NCI-H1105 (cell line): ENCODE data around the gene DENND5B.
"Not testable (repeated sequence)": the region's sequence is repeated elsewhere in the genome, so short reads cannot be mapped to it uniquely, and the experiment has no call there.

Source experiments
- DNase-seq: peaks from one replicate; lab custom pipeline; 2025; lab: John Stamatoyannopoulos, UW

Gene DENND5B

DNA sequence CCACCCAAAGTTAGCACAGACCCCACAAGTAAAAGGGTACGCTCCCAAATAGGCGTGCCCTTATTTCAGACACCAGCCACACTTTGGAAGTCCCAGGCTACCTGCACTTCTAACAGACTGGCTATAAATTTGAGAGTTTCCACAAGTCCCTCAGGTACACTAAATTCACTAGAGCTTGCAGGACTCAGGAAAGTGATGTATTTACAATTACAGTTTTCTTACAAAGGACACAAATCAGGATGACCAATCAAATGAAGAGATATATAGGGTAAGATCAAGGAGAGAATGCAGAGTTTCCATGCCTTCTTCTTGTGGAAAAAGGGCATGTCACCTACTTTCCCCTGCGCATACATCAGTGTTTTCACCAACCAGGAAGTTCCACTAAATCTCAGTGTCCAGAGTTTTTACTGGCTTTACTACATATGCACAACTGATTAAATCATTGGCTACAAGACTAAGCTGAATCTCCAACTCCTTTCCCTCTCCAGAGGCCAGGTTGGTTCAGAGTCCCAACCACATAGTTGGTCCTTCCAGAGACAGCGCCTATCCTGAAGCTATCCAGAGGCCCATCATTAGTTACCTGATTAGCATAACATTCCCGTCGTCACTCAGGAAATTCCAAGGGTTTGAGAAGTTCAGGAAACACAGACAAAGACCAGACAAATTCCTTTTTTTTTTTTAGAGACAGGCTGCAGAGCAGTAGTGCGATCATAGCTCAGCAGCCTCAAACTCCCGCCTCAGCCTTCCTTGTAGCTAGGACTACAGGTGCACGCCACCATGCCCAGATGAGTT is 84.2 kb downstream of the DENND5B start:
- no peak for DNase-seq

DNA sequence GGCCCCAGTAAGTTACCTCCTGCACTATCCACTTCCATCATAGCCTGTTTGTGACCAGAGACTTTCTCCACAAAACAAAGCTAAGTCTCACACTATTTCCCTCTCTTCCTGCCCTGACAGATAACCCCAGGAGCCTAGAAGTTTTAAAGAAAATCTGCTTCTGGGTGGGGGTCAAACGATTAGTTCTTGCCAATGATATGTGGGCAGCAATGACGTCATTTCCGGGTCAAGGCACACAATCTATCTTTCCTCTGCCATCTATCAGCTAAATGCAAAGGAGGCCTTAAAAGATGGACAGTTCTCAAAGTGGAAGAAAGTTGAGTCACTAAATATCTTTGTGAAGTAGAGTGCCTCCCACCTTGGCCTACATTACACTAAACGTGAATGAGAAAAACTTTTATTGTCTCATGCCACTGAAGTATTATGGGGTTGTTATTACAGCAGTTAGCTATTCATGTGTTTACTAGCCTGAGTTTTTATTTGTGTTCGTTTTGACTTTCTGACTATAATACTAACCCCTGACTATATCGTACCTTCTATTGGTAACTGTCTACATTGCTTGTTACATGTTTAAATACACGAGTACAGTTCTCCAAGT is 86.2 kb downstream of the DENND5B start:
- no peak for DNase-seq

DNA sequence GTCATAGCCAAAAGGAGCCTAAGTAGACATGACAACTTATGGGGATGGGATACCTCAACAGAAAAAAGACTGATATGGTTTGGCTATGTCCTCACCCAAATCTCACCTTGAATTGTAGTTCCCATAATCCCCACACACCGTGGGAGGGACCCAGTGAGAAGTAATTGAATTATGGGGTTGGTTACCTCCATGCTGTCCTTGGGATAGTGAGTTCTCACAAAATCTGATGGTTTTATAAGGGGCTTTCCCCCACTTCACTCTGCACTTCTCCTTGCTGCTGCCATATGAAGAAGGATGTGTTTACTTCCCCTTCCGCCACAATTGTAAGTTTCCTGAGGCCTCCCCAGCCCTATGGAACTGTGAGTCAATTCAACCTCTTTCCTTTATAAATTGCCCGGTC is 89.9 kb downstream of the DENND5B start:
- DNase-seq = not testable (repeated sequence)

DNA sequence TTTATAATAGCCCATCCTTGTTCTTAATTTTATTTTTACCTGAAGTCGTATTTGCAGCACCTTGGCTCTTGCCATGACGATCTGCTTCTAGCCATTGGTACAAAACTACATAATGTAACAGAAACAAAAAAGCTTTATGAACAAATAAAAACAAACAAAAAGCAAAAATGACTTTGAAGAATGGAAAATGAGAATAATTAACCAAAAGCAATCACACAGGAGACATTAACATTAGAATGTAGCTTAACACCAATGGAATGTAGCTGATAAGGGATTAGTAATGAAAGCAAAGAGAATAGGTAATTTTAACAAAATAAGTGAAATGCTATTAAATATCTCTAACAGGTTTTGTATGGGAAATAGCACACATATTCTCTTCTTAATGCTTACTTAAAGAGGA is 91.4 kb downstream of the DENND5B start:
- DNase-seq = no peak

DNA sequence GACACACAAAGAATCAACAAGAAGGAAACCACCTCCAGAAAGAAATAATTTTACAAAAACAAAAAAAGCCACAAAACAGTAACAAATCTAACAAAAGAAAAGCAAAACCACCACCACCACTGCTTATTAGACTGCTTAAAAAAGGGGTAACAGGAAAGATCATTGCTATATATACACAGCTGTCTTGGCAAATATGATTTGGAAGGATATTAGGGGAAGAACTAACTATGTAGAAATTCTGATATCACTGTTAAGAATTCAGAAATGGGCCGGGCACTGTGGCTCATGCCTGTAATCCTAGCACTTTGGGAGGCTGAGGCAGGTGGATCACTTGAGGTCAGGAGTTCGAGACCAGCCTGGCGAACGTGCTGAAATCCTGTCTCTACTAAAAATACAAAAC is 92.5 kb downstream of the DENND5B start:
- no peak for DNase-seq

DNA sequence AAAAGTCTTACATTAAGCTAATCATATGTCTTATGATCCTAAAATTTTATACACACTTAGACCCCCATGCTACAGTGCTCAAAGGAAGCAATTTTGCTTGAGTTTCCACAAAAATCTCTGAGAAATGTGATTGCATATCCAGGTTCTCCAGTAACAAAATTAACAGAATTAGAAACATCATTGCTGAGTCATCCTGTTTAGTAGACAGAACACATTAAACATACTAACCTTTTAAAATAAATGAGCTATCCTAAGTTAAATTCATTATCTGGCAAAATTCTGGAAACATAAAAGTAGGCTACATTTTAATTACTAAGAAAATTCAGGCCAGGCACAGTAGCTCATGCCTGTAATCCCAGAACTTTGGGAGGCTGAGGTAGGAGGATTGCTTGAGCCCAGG is 94.7 kb downstream of the DENND5B start:
- no peak for DNase-seq

DNA sequence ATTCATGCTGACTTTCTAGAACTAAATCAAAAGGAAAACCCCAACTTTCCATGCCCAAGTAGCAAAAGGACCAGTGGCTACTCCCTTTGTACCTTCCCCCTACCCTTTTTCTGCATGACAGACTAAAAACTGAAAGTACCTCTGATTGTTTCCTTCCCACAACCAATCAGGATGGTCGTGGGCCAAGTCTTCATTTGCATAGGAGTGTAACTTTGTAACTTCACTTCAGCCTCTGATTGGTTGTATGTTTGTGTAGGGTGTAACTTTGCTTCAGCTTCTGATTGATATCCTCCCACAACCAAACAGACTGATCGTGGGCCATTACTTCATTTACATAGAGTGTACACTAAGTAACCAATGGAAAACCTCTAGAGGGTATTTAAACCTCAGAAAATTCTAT is 96.5 kb downstream of the DENND5B start:
- no peak for DNase-seq

DNA sequence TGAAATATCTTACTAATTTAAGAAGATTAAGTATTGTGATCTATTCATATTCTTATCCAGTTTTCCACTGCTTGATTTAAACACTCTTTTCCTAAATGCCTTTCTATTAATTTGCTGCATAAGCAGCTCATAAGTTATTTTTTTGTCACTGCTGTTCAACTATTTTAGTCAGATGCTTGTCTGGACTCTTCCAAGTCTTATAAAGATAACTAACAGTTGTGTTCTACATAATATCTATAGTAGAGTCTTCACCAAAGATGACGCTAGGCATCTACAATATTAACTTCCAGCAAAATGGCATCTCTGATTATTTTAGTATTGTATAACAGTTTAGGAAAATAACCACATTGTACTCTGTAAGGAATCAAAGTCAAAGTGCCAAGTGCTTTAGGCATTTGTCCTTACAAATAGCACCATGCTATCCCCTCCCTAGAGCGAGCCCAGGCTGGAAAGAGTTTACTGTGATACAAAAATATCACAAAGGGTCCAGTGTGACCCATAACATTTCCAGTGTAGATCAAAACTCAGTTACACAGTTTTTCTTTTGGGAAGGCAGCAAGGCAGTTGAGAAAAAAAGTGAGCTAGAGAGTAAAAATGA is 98.2 kb downstream of the DENND5B start:
- no peak for DNase-seq

DNA sequence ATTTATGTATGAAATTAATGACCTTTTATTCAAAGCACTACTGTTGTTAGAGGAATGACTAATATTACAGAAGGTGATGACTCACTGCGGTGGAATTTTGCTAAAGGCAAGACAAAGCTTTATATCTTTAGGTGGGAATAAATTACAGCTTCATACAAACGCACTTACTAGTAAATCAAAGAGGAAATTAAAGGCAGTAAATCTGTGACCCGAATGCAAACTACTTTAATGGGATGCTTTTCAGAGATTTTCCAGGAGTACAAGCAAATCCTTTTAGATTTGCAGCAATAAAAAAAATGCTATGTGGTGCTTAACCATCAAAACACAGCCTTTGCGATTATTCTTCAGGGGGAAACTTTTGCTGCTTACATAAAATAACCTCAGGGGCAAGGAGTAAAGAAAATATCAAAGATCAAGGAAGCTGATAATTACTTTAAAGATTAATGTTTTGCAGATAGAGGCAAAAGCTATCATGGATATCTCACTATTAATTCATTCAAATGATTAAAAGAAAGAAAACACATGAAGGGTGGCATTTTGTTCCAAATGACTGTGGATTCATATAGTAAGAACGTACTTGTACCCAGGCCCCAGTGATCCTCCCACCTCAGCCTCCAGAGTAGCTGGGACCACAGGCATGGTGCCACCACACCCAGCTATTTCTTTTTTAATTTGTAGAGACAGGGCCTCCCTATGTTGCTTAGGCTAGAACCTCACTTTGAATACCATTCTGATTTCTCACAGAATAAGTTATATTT is 98.9 kb downstream of the DENND5B start:
- no peak for DNase-seq

DNA sequence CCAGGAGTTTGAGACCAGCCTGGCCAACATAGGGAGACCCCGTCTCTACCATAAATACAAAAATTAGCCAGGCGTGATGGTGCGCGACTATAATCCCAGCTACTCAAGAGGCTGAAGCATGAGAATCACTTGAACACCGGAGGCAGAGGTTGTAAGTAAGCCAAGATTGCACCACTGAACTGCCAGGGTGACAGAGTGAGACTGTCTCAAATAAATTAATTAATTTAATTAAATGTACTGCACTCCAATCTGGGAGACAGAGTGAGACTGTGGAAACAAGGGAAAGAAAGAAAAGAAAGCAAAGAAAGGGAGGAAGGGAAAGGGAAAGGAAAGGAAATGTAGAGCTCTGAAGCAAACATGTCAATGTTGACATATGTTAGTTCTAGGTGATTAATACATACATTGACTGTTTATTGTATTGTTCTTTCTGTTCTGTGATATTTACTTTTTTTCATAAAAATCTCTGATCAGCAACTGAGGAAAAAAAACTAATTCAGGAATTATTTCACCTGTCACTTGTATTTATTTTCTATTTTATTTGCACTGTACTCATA is 99.6 kb downstream of the DENND5B start:
- no peak for DNase-seq

DNA sequence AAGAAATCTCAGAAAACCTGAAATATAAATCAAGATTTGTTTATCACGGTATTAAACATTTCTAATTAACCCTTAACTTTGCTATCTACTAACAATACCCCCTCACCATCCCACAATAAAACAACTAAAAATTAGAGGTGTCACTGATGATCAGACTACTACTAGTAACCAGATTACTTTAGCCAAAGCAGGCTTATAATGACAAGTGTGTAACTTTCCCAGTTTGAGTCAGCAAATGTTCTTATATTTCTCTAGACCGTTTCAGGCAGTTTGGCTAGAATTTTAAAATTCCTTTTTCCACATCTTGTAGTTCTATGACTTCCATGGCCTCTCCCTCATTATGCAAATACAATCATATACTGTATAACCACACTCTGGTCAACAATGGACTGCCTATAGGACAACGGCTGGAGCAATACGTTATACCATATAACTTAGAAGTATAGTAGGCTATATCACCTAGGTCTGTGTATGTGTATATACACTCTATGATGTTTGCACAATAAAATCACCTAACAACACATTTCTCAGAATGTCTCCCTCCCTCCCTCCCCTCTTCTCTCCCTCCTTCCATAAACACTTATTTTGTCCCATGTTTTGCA is 102.1 kb downstream of the DENND5B start:
- DNase-seq = no peak

DNA sequence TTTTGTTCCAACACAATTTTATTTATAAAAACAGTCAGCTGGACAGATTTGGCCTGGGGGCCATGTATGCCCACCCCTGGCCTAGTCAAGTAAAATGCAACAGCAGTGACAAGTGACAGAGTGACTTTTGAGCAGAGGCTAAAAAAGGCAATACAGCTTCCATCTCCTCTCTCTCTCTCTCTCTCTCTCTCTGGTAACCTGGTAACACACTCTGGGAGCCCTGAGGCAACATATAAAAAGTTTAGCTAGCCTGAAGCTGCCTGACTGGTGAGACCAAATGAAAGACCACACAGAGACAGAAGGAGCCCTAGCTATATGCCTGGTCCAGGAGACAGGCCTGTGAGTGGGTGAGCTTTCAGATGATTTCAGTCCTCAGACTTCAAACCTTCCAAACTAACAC is 105.4 kb downstream of the DENND5B start:
- no peak for DNase-seq

DNA sequence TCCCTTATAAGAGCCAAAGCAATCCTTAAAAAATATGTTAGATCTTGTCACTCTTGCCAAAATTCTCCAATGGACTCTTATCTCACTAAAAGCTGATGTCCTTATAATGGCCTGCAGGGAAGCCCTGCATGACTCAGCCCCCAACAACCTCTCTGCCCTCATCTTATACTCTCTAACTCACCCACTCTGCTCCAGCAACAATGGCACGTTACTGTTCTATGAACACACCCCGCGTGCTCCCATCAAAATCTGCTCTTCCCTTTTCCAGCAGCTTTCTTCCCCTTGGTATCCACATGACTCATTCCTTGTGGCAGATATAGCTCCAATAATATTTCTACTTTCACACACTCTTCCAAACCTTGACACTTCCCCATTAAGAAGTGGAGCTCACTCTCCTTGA is 108.1 kb downstream of the DENND5B start:
- no peak for DNase-seq

DNA sequence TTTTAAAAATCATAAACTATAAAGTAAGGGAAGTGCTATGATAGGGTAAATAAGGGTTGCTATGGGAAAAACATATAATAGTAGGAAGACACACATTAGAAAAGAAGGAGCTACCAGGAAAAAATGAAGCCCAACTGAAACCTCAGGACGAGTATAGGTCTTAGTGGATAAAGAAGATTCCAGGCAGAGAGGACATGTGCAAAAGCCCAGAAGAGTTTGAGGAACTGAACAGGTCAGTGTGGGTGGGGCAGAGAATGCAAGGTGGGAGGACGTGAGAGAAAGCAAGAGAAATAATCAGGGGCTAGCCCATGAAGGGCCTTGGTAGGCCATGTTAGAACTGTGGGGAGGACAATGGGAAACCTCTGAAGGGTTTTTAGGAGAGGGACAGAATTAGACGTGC is 109.5 kb downstream of the DENND5B start:
- no peak for DNase-seq

DNA sequence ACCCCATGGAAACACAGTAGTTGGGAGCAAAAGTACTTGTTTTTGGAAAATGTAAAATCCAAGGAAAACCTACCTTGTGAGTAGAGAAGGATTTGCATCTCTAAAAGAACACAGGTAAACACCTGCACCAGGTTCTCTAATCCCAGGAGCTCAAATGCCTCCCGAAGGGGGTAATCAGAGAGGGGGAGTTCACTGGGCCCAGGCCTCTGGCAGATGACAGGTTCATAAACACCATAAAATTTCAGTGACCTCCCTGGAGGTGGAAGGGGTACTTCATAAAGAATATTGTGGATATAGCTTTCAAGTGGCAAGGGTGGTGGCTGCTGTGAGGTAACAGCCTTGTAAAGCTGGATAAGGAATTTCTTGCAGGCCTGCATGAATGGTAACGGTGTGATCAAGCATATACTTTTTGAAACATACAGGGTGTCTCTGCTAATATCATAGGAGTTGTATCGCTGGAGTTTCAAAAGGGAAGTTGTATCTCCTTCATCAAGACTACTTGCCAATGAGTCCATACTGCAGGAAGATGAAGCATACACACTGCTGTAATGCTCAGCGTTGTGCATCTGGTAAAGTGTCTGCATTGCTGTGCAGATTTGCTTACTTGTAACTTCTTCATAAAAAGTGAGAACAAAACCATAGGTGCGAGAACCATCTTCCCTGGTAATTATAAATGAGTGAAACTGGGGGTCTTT is 111.3 kb downstream of the DENND5B start:
- DNase-seq = no peak

DNA sequence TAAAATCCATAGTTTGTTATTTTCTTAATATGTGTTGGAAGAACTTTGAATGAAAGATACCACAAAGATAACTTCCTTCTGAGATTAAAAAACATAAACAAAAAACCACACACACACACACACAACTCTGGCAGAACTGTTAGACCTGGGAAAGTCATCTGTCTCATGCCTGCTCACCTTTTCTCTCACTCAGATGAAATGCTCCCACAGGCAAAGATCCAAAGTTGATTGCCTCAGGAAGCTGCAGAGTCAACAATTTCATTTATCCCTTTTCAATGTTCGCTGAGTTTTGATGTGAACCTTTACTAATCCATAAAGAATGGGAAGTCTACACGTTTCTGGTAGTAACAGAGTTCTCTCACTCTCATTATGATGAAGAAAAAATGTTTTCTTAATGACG is 112.0 kb downstream of the DENND5B start:
- no peak for DNase-seq

DNA sequence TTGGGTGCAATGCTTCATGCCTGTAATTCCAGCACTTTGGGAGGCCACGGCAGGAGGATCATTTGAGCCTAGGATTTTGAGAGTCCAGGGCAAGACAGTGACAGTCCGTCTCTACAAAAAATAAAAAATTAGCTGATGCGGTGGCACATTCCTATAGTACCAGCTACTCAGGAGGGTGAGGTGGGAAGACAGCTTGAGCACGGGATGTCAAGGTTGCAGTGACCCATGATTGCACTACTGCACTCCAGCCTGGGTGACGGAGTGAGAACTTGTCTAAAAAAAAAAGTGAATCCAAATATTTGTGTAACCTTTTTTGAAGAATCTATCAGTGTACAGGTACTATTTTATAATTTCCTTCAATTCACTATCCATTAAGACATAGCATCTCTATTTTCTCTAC is 112.5 kb downstream of the DENND5B start:
- no peak for DNase-seq

DNA sequence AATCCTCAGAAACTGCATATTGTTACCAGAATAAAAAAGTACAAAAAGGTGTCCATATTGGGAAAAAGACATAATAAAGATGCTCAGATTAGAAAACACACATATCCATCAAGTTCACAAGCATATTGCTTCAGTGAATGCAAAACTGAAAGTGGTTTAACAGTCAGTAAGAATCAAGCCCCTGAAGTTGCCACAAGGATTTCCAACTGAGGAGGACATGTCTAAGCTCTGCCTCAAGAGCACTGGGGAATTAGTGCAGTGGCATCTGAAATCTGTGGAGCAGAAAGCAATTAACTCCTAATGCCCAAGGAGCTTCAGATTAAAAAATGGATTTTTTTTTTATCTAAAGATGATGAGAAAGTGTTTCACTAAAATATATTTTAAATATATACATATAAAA is 113.2 kb downstream of the DENND5B start:
- no peak for DNase-seq

DNA sequence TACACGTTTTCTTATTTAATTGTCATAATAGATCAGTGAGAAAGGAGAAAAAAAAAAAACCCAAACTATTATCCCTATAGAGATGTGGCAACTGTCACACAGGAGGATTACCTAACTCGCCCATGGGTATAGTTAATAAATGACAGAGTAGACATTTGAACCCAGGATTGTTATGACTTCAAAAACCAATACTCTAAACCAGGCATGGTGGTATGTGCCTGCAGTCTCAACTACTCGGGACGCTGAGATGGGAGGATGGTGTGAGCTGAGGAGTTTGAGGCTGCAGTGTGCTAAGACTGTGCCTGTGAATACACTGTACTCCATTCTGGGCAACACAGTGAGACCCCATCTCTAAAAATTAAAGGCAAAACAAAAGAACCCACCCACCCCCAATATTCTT is 114.5 kb downstream of the DENND5B start:
- DNase-seq = no peak

DNA sequence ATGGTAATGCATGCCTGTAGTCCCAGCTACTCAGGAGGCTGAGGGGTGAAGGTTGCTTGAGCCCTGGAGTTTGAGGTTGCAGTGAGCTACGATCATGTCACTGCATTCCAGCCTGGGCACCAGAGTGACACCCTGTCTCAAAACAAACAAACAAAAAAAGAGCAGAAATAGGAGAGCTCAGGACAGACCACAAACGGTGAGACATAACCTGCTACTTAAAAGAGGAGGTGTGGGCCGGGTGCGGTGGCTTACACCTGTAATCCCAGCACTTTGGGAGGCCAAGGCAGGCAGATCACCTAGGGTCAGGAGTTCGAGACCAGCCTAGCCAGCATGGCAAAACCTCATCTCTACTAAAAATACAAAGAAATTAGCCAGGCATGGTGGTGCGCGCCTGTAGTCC is 115.3 kb downstream of the DENND5B start:
- not testable (repeated sequence) for DNase-seq

DNA sequence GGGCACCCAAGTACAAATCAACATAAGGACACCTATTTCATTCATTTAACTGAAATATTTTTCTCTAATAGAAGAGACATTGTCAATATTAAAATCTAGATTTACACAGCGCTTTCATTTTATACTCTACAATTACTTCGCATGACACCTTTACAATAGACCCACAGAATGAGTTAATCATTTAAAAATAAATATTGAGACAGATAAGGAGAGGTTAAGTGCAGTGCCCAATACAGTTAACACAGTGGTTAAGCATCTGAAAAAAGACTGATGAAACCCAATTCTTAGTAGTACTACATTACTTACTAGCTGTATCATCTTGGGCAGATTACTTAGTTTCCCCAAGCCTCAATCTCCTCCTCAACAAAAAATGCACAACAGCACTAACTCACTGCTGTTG is 116.2 kb downstream of the DENND5B start:
- DNase-seq = no peak

DNA sequence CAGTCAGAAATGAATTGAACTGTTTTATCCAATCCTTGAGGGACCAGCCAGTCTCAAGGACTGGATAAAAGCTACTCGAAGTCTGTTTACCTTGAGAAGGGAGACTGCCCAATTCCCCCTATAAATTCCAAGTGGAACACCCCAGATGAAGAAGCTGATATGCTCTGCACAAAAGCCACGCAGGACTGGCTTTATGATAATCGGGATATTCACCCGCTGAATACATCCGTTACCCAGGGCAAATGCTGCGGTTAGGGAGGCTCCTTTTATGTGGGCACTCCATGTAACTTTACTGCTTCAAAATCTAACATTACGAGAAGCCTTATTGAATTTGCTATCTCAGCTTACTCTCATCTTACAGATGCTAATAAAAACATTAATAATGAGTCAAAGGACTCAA is 119.1 kb downstream of the DENND5B start:
- no peak for DNase-seq
